ENCODE measurements around the gene GRIFIN. TPM values are rescaled to one million over a fixed set of nuclear protein-coding genes. Genes with fewer than 3 reads are reported as not detected.

Gene GRIFIN
- total RNA-seq, 1 donor from 2014 or later: not detected

GRCh38 chr7:2477447-2478398 lies 1.5 kb upstream of the GRIFIN start:
- H3K4me3 Mint-ChIP-seq: no peak overlapping the region

GRCh38 chr7:2476776-2477446 lies 713 bp upstream of the GRIFIN start:
- H3K4me1 Mint-ChIP-seq: no peaks in the 10 kb centered on the region
- no peak for TF ChIP-seq CTCF (IDR thresholded peaks at IDR 0.05; ENCODE audit: unreplicated experiment)
- no peaks in the 10 kb centered on the region for H3K9me3 Mint-ChIP-seq
- no peak overlapping the region for H3K27ac Mint-ChIP-seq
- H3K27me3 Mint-ChIP-seq (ENCODE audit: low read depth): no peaks in the 10 kb centered on the region
- no peak overlapping the region for H3K4me3 Mint-ChIP-seq
- no peaks in the 10 kb centered on the region for H3K36me3 Mint-ChIP-seq
- no peak for DNase-seq (ENCODE audit: low spot score in 2 of 2, unreplicated experiment in 2 of 2)

More at GRCh38 chr7:2477447-2478398, 1.5 kb upstream of the GRIFIN start:
- Mint-ChIP-seq H3K27me3 (ENCODE audit: low read depth) (no peaks in the 10 kb centered on the region), H3K27ac (no peak overlapping the region), H3K9me3 (no peaks in the 10 kb centered on the region), H3K36me3 (no peaks in the 10 kb centered on the region), H3K4me1 (no peaks in the 10 kb centered on the region)
- DNase-seq (ENCODE audit: low spot score in 2 of 2, unreplicated experiment in 2 of 2): no peak
- TF ChIP-seq CTCF (IDR thresholded peaks at IDR 0.05; ENCODE audit: unreplicated experiment): peak; percentile 50

GRCh38 chr7:2475678-2476015 lies 551 bp downstream of the GRIFIN start:
- no peak for TF ChIP-seq CTCF (IDR thresholded peaks at IDR 0.05; ENCODE audit: unreplicated experiment)
- Mint-ChIP-seq H3K4me3 (no peak overlapping the region), H3K27ac (no peak overlapping the region), H3K36me3 (no peaks in the 10 kb centered on the region), H3K27me3 (ENCODE audit: low read depth) (no peaks in the 10 kb centered on the region), H3K9me3 (no peaks in the 10 kb centered on the region), H3K4me1 (no peaks in the 10 kb centered on the region)
- no peak for DNase-seq (ENCODE audit: low spot score in 2 of 2, unreplicated experiment in 2 of 2)

- H3K27me3 Mint-ChIP-seq (ENCODE audit: low read depth): no peaks in the 10 kb centered on the region
- no peak for DNase-seq (ENCODE audit: low spot score in 2 of 2, unreplicated experiment in 2 of 2)
- H3K36me3 Mint-ChIP-seq: no peaks in the 10 kb centered on the region
- no peak overlapping the region for H3K4me3 Mint-ChIP-seq
- H3K4me1 Mint-ChIP-seq: no peaks in the 10 kb centered on the region
- H3K9me3 Mint-ChIP-seq: no peaks in the 10 kb centered on the region
- no peak overlapping the region for H3K27ac Mint-ChIP-seq
- no peak for TF ChIP-seq CTCF (IDR thresholded peaks at IDR 0.05; ENCODE audit: unreplicated experiment)
Measured at GRCh38 chr7:2474813-2475677, 1.2 kb downstream of the GRIFIN start.

- TF ChIP-seq CTCF (IDR thresholded peaks at IDR 0.05; ENCODE audit: unreplicated experiment): no peak
- Mint-ChIP-seq H3K27ac (no peak overlapping the region), H3K9me3 (no peaks in the 10 kb centered on the region), H3K36me3 (no peaks in the 10 kb centered on the region), H3K4me3 (no peak overlapping the region), H3K27me3 (ENCODE audit: low read depth) (no peaks in the 10 kb centered on the region), H3K4me1 (no peaks in the 10 kb centered on the region)
- DNase-seq (ENCODE audit: low spot score in 2 of 2, unreplicated experiment in 2 of 2): no peak
Measured at GRCh38 chr7:2474224-2474623, 2.0 kb downstream of the GRIFIN start.
